GM21825 (cell line): Measurements from ENCODE around the gene DLGAP1.

Source experiments
- ATAC-seq: cut with Tn5 transposase; IDR thresholded peaks from one replicate; pipeline ENCODE4 v1.9.1; 2021; ENCODE audit warnings: mild to moderate bottlenecking, moderate library complexity; ENCODE audit not compliant: unreplicated experiment

DLGAP1 gene

GRCh38 chr18:3874581-3874980, 580.5 kb downstream of the DLGAP1 start:
- no peak for ATAC-seq

GRCh38 chr18:3874125-3874524, 581.0 kb downstream of the DLGAP1 start:
- no peak for ATAC-seq

- no peak for ATAC-seq
Observed at GRCh38 chr18:3873698-3874097, 581.4 kb downstream of the DLGAP1 start.

- ATAC-seq: no peak
Observed at GRCh38 chr18:3873211-3873610, 581.9 kb downstream of the DLGAP1 start.

- no peak for ATAC-seq
Observed at GRCh38 chr18:3872641-3873040, 582.5 kb downstream of the DLGAP1 start.

- ATAC-seq: no peak
Observed at GRCh38 chr18:3871687-3872086, 583.4 kb downstream of the DLGAP1 start.

- no peak for ATAC-seq
Observed at GRCh38 chr18:3870914-3871313, 584.2 kb downstream of the DLGAP1 start.

GRCh38 chr18:3869848-3870247, 585.3 kb downstream of the DLGAP1 start:
- ATAC-seq: no peak

GRCh38 chr18:3867864-3868311, 587.2 kb downstream of the DLGAP1 start:
- no peak for ATAC-seq

- ATAC-seq: no peak
Observed at GRCh38 chr18:3867236-3867635, 587.9 kb downstream of the DLGAP1 start.

GRCh38 chr18:3864669-3865298, 590.3 kb downstream of the DLGAP1 start:
- no peak for ATAC-seq

- no peak for ATAC-seq
Observed at GRCh38 chr18:3863593-3863992, 591.5 kb downstream of the DLGAP1 start.

GRCh38 chr18:3863006-3863405, 592.1 kb downstream of the DLGAP1 start:
- ATAC-seq: no peak

- no peak for ATAC-seq
Observed at GRCh38 chr18:3861495-3861894, 593.6 kb downstream of the DLGAP1 start.

- no peak for ATAC-seq
Observed at GRCh38 chr18:3857544-3857943, 597.6 kb downstream of the DLGAP1 start.

- ATAC-seq: no peak
Observed at GRCh38 chr18:3855966-3856365, 599.1 kb downstream of the DLGAP1 start.

GRCh38 chr18:3852321-3852720, 602.8 kb downstream of the DLGAP1 start:
- no peak for ATAC-seq

- ATAC-seq: no peak
Observed at GRCh38 chr18:3851159-3851558, 603.9 kb downstream of the DLGAP1 start.

- no peak for ATAC-seq
Observed at GRCh38 chr18:3848316-3848715, 606.8 kb downstream of the DLGAP1 start.

- no peak for ATAC-seq
Observed at GRCh38 chr18:3845161-3845560, 609.9 kb downstream of the DLGAP1 start.

- no peak for ATAC-seq
Observed at GRCh38 chr18:3842844-3843243, 612.3 kb downstream of the DLGAP1 start.

- no peak for ATAC-seq
Observed at GRCh38 chr18:3840766-3841165, 614.3 kb downstream of the DLGAP1 start.

GRCh38 chr18:3839581-3839981, 615.5 kb downstream of the DLGAP1 start:
- ATAC-seq: no peak
